ENCODE data around the gene BNC2. TPM values are rescaled to one million over a fixed set of nuclear protein-coding genes. Genes with fewer than 3 reads are reported as not detected.

BNC2 gene
- total RNA-seq, 1 donor from 2014 or later = 2.4 TPM

DNA sequence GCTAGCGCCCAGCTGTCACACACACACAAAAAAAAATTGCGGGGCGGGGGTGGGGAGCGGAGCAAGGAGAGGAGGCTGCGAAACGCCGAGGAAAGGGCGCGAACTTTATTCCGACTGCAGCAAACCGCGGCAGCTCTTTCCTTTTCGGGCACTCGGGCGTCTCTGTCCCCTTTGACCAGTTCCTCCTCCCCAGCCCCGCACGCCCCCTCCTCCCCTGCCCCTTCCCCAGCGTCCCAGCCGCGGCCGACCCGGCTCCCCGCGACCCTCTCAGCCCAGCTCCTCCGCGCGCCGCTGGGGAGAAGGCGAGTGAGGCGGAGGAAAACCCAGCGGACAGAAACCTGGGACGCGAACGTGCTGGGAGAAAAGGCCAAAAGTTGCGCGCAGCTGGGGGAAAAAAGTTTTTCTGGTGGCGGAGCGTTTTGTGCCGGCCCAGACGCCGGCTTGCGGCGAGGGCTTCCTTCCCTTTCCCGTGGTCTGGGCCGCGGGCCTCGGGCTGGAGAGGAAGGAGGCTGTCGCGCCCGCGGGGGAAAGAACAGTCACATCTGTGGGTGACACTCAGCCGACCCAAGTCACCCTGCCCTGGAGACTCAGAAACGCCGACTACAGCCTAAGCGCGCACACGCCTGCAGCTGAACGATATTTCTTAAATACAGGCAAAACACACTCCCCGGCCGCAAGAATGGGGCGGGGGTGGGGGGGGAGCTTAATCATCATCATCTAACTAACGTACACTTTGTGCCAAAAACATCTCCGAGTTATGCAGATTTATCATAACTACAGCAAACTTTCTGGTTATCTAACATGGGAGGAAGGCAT lies 1.1 kb upstream of the BNC2 start:
- DNase-seq (ENCODE audit: low spot score) = peak; percentile 67
- H3K9me3 Mint-ChIP-seq = peaks cover 4% of the 10 kb centered on the region
- no peak overlapping the region for H3K9ac ChIP-seq
- peaks cover 5% of the 10 kb centered on the region for H4K20me1 ChIP-seq (ENCODE audit: low read depth)
- H3K79me2 ChIP-seq (ENCODE audit: low read depth) = no peaks in the 10 kb centered on the region
- no peak overlapping the region for H3K27ac Mint-ChIP-seq
- no peaks in the 10 kb centered on the region for H3K9me3 ChIP-seq (ENCODE audit: low read depth)
- H3K27ac ChIP-seq = no peak overlapping the region
- H3K4me3 Mint-ChIP-seq = peak overlapping the region; percentile 99
- H2AFZ ChIP-seq (replicated peaks) = peak overlapping the region; percentile 99
- peaks cover 22% of the 10 kb centered on the region for H3K27me3 Mint-ChIP-seq (ENCODE audit: insufficient read depth, low read depth)
- no peaks in the 10 kb centered on the region for H3K4me1 ChIP-seq
- peaks cover 65% of the 10 kb centered on the region for H3K27me3 ChIP-seq
- no peaks in the 10 kb centered on the region for H3K36me3 ChIP-seq
- H3K4me1 Mint-ChIP-seq = peaks cover 30% of the 10 kb centered on the region
- no peaks in the 10 kb centered on the region for H3K36me3 Mint-ChIP-seq
- TF ChIP-seq EZH2 (IDR thresholded peaks at IDR 0.05) (no peak), EZH2phosphoT487 (IDR thresholded peaks at IDR 0.05) (peak; percentile 38)
- peak overlapping the region; percentile 96 for H3K4me2 ChIP-seq
- peaks cover 20% of the 10 kb centered on the region for H3F3A ChIP-seq (ENCODE audit: low read depth)
- peak overlapping the region; percentile 88 for H3K4me3 ChIP-seq

DNA sequence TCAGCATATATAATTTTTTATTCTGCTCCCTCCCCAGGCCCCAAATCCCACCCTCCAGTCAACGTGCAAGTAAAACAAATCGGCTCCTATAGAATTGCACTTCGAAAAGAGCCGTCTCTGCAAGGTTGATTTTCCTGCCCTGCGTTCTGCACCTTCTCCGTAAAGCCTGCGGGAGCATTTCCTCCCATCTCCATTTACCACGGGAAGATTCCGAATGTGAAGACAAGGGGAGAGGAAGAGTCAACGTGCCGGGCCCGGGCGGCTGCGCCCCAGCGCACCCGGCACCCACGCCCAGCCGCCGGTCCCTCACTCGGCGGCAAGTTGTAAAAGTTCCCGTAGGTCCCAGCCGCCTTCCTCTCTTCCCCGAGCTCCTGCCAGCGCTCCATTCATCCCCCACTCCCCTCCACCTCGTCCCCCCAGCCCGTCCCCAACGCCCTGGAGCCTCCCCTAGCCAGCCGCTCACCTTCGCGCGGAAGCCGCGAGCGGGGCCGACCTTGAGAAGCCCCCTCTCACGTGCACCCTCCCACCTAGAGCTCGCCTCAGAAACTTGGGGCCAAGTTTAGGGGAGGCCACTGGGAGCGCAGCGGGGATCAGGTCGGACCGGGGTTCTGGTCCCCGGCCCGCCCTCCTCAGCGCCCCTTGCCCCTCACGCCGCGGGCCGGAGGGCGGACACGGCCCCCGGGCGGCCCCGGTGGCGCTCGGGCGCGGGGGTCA lies 431 bp downstream of the BNC2 start:
- H2AFZ ChIP-seq (replicated peaks) = peak overlapping the region; percentile 99
- Mint-ChIP-seq H3K4me1 (peaks cover 42% of the 10 kb centered on the region), H3K4me3 (peak overlapping the region; percentile 99), H3K27me3 (ENCODE audit: insufficient read depth, low read depth) (peaks cover 18% of the 10 kb centered on the region), H3K36me3 (no peaks in the 10 kb centered on the region), H3K27ac (no peak overlapping the region), H3K9me3 (no peaks in the 10 kb centered on the region)
- no peak overlapping the region for H3K27ac ChIP-seq
- H3K4me1 ChIP-seq = no peaks in the 10 kb centered on the region
- TF ChIP-seq EZH2phosphoT487 (IDR thresholded peaks at IDR 0.05) = peak; percentile 16
- TF ChIP-seq EZH2 (IDR thresholded peaks at IDR 0.05) = peak; percentile 57
- TF ChIP-seq, protein P1, sequence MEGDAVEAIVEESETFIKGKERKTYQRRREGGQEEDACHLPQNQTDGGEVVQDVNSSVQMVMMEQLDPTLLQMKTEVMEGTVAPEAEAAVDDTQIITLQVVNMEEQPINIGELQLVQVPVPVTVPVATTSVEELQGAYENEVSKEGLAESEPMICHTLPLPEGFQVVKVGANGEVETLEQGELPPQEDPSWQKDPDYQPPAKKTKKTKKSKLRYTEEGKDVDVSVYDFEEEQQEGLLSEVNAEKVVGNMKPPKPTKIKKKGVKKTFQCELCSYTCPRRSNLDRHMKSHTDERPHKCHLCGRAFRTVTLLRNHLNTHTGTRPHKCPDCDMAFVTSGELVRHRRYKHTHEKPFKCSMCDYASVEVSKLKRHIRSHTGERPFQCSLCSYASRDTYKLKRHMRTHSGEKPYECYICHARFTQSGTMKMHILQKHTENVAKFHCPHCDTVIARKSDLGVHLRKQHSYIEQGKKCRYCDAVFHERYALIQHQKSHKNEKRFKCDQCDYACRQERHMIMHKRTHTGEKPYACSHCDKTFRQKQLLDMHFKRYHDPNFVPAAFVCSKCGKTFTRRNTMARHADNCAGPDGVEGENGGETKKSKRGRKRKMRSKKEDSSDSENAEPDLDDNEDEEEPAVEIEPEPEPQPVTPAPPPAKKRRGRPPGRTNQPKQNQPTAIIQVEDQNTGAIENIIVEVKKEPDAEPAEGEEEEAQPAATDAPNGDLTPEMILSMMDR (IDR thresholded peaks at IDR 0.05) = no peak
- no peak overlapping the region for H3K9ac ChIP-seq
- peak overlapping the region; percentile 88 for H3K4me3 ChIP-seq
- H4K20me1 ChIP-seq (ENCODE audit: low read depth) = peaks cover 5% of the 10 kb centered on the region
- peaks cover 20% of the 10 kb centered on the region for H3F3A ChIP-seq (ENCODE audit: low read depth)
- peaks cover 65% of the 10 kb centered on the region for H3K27me3 ChIP-seq
- no peaks in the 10 kb centered on the region for H3K79me2 ChIP-seq (ENCODE audit: low read depth)
- no peaks in the 10 kb centered on the region for H3K9me3 ChIP-seq (ENCODE audit: low read depth)
- peak; percentile 52 for DNase-seq (ENCODE audit: low spot score)
- H3K36me3 ChIP-seq = no peaks in the 10 kb centered on the region
- peak overlapping the region; percentile 96 for H3K4me2 ChIP-seq

DNA sequence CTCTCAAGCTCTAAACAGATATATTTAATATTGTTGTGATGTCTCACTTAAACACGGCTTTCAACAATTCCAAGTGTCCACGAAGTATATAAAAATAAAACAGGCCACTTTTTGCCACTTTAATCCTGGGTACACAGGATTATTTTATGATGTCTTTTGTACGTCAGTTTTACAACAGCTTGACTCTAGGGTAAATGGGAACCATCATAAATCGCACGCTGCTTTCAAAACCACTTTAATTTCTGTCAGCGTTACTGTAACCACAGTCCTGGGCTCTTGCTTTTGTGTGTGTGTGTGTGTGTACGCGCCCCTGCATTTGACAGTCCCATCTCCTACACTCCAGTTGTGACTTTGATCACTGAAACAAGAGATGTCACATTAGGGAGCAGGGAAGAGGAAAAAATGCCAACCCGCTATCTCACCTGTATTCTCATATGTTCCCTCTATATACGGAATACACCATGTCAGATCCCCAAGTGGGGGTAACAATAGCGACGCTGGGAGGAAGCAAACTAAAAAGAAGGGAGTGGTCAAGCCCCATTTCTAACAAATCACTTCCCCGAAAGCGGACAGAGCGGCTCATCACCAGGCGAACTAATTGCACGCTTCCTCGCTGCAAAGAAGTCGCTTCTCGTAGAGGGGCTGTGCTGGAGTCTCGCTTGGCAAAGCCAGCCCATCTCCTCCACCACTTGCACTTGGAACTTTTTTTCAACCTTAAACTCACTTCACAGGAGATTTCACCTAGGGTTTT lies 1.2 kb downstream of the BNC2 start:
- H3K9ac ChIP-seq = no peak overlapping the region

More for the DNA sequence above, 1.2 kb downstream of the BNC2 start:
- H3K9me3 ChIP-seq (ENCODE audit: low read depth) = no peaks in the 10 kb centered on the region
- H3F3A ChIP-seq (ENCODE audit: low read depth) = peaks cover 20% of the 10 kb centered on the region
- H3K4me2 ChIP-seq = peak overlapping the region; percentile 96
- H3K4me1 ChIP-seq = no peaks in the 10 kb centered on the region
- Mint-ChIP-seq H3K27ac (no peak overlapping the region), H3K4me1 (peaks cover 49% of the 10 kb centered on the region), H3K27me3 (ENCODE audit: insufficient read depth, low read depth) (peaks cover 18% of the 10 kb centered on the region), H3K36me3 (no peaks in the 10 kb centered on the region), H3K9me3 (no peaks in the 10 kb centered on the region), H3K4me3 (peak overlapping the region; percentile 99)
- no peaks in the 10 kb centered on the region for H3K36me3 ChIP-seq
- no peak overlapping the region for H3K27ac ChIP-seq
- H3K27me3 ChIP-seq = peaks cover 65% of the 10 kb centered on the region
- H3K4me3 ChIP-seq = peak overlapping the region; percentile 88
- DNase-seq (ENCODE audit: low spot score) = peak; percentile 63
- TF ChIP-seq, protein P1 (IDR thresholded peaks at IDR 0.05) = no peak
- TF ChIP-seq EZH2phosphoT487 (IDR thresholded peaks at IDR 0.05) (no peak), EZH2 (IDR thresholded peaks at IDR 0.05) (no peak)
- H3K79me2 ChIP-seq (ENCODE audit: low read depth) = no peaks in the 10 kb centered on the region
- H2AFZ ChIP-seq (replicated peaks) = no peak overlapping the region
- H4K20me1 ChIP-seq (ENCODE audit: low read depth) = peaks cover 5% of the 10 kb centered on the region
